ENCODE data around the gene DARS2. TPM values are rescaled to one million over a fixed set of nuclear protein-coding genes. Genes with fewer than 3 reads are reported as not detected.
"Not testable (repeated sequence)": the region's sequence is repeated elsewhere in the genome, so short reads cannot be mapped to it uniquely, and the experiment has no call there.

DARS2 gene
- total RNA-seq, 1 donor from 2014 or later = 12.5 TPM

- DNase-seq (ENCODE audit: low spot score) = no peak
- intact Hi-C loops (cut with DNase I) = no loop called here
Measured at GRCh38 chr1:173878251-173878650, 53.8 kb downstream of the DARS2 start.

DNA sequence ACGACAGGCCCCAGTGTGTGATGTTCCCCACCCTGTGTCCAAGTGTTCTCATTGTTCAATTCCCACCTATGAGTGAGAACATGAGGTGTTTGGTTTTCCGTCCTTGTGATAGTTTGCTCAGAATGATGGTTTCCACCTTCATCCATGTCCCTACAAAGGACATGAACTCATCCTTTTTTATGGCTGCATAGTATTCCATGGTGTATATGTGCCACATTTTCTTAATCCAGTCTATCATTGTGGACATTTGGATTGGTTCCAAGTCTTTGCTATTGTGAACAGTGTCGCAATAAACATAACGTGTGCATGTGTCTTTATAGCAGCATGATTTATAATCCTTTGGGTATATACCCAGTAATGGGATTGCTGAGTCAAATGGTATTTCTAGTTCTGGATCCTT, 56.6 kb downstream of the DARS2 start:
- DNase-seq (ENCODE audit: low spot score); intact Hi-C loops (cut with DNase I): not testable (repeated sequence)

- intact Hi-C loops (cut with DNase I) = no loop called here
- DNase-seq (ENCODE audit: low spot score) = no peak
Measured at GRCh38 chr1:173884701-173885100, 60.2 kb downstream of the DARS2 start.

DNA sequence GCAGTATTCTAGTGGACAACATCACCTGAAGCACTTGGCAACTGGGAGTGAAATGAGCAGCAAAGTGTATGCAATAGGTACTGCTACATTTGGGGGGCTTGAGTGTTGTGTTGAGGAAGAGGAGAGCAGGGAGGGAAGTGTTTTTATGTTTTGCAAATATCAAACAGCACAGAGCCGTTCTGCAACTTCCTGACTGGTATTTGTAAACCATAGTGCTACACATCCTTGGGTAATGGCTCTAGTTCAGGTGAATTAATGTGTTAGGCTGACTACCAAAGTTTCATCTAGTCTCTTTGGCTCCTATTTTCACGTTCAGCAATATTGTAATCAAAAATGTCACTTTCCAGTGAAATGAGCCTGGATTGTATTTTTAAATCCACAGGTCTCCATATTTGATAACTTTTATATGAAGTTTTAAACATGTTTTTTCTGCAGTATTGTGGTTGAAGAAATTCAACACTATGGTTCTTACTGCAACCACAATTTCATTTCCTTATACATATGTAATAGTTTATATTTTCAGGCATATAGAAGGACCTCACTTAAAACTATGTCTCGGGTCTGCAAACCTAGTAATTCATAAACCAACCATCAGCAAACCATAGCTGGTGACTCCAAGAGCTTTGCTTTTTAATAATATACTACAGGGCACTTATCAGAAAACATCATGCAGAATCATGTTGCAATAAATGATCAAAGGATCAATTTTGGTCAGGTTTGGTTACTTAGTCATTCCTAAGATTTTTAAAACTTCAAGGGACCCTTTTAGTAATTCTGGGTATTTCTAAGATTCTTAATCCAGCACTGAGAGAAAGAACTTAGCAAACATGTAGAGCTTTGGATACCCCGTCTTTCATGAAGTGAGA, 62.5 kb downstream of the DARS2 start:
- no peak for DNase-seq (ENCODE audit: low spot score)
- intact Hi-C loops (cut with DNase I) = no loop called here

- intact Hi-C loops (cut with DNase I) = no loop called here
- no peak for DNase-seq (ENCODE audit: low spot score)
Measured at GRCh38 chr1:173887627-173888026, 63.2 kb downstream of the DARS2 start.

DNA sequence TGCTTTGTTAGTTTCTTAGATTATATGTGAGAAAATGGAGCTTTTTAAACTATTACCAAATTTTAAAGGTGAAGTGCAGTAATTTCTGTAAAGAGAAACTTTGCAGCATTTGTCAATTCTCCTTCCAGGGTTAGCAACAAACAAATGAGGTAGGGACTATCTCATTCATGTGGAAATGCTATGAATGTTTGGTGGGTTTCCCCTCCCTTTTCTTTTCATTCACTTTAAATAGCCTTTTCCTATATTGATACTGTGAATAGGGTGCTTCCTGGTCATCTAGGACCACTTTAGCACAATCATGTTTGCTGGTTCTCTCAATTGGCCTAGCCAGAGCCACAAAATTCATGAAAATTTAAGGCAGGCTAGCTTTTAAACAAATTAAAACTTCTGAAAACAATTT, 64.3 kb downstream of the DARS2 start:
- DNase-seq (ENCODE audit: low spot score) = no peak
- intact Hi-C loops (cut with DNase I) = no loop called here

GRCh38 chr1:173889885-173890284, 65.4 kb downstream of the DARS2 start:
- DNase-seq (ENCODE audit: low spot score) = no peak
- intact Hi-C loops (cut with DNase I) = no loop called here

- DNase-seq (ENCODE audit: low spot score) = no peak
- intact Hi-C loops (cut with DNase I) = no loop called here
Measured at GRCh38 chr1:173893611-173894010, 69.1 kb downstream of the DARS2 start.

GRCh38 chr1:173894189-173894588, 69.7 kb downstream of the DARS2 start:
- no peak for DNase-seq (ENCODE audit: low spot score)
- intact Hi-C loops (cut with DNase I) = no loop called here

GRCh38 chr1:173900427-173900826, 76.0 kb downstream of the DARS2 start:
- intact Hi-C loops (cut with DNase I) = no loop called here
- DNase-seq (ENCODE audit: low spot score) = no peak

GRCh38 chr1:173900992-173901391, 76.5 kb downstream of the DARS2 start:
- intact Hi-C loops (cut with DNase I) = no loop called here
- DNase-seq (ENCODE audit: low spot score) = no peak

GRCh38 chr1:173903827-173904531, 79.5 kb downstream of the DARS2 start:
- DNase-seq (ENCODE audit: low spot score) = no peak
- intact Hi-C loops (cut with DNase I) = no loop called here

Other genes with a start within 250 kb of the DARS2 start
- 0.13 TPM for gene SLC9C2, start 221.6 kb upstream of the DARS2 start, total RNA-seq
- gene TEX50, start 189.3 kb upstream of the DARS2 start, total RNA-seq = not detected
- 0.32 TPM for gene ANKRD45, start 154.8 kb upstream of the DARS2 start, total RNA-seq
- gene KLHL20, start 109.7 kb upstream of the DARS2 start, total RNA-seq = 17.1 TPM
- 3.9 TPM for gene CENPL, start 210 bp downstream of the DARS2 start, total RNA-seq
- 58.0 TPM for gene GAS5, start 43.3 kb downstream of the DARS2 start, total RNA-seq
- gene ZBTB37, start 43.7 kb downstream of the DARS2 start, total RNA-seq = 14.3 TPM
- 0.40 TPM for gene SERPINC1, start 92.7 kb downstream of the DARS2 start, total RNA-seq
- gene RC3H1, start 197.7 kb downstream of the DARS2 start, total RNA-seq = 24.7 TPM